Measurements from ENCODE around the gene CCDC107.
A peak's percentile ranks its signal among the peaks of the same experiment; 100 is the strongest.

Gene CCDC107

DNA sequence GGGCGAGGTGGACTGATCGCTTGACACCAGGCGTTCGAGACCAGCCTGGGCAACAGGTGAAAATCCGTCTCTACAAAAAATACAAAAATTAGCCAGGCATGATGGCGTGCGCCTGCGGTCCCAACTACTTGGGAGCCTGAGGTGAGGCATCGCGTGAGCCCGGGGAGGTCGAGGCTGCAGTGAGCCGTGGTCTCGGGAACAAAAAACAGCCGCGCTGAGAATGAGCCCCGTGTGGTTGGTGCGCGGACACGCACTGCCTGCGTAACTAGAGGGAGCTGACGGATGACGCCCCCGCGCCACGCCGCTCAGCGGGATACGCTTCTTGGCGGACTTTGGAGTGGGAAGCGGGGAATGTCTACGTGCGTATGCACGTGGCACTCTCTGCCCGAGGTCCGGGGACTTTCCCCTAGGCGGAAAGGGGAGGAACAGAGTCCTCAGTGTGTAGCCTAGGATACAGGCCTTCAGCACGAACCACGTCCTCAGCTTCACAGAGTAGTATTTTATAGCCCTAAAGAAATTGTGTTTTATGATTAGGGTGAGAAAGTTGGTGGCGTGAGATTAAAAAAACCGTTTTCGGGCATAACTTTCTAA, 451 bp upstream of the CCDC107 start, which contains the start of gene RMRP:
Gene RMRP (minus strand): TSS at position 474 of the 591 bp plus-strand sequence.
- Histone ChIP-seq H3K4me3 (ENCODE audit: low read depth in 1 of 5, low read length in 5 of 5) (peak within 1 kb of the TSS; percentile 85 to 97 (median 92)), H3K27ac (ENCODE audit: low read depth, low read length) (peak within 1 kb of the TSS; percentile 95), H3K9ac (ENCODE audit: low read length in 5 of 5) (peak within 1 kb of the TSS; percentile 93 to 100 (median 98)), H3K4me1 (ENCODE audit: control insufficient read depth in 5 of 5, insufficient read depth in 5 of 5, low read length in 5 of 5) (peaks cover 17 to 46% (median 39%) of the 10 kb centered on the region in 5 donors), H3K9me3 (ENCODE audit: control insufficient read depth in 5 of 5, low read length in 5 of 5) (no peaks in the 10 kb centered on the region), H3K36me3 (ENCODE audit: control insufficient read depth in 5 of 5, insufficient read depth in 5 of 5, low read length in 5 of 5) (peaks cover 0 to 20% (median 11%) of the 10 kb centered on the region in 5 donors), H3K27me3 (ENCODE audit: control insufficient read depth in 5 of 5, insufficient read depth in 4 of 5, low read length in 5 of 5) (no peaks in the 10 kb centered on the region)

- Histone ChIP-seq H3K4me3 (ENCODE audit: low read depth in 1 of 5, low read length in 5 of 5) (peak overlapping the region; percentile 85 to 97 (median 92)), H3K9me3 (ENCODE audit: control insufficient read depth in 5 of 5, low read length in 5 of 5) (no peaks in the 10 kb centered on the region), H3K27ac (ENCODE audit: low read depth, low read length) (peak overlapping the region; percentile 95), H3K36me3 (ENCODE audit: control insufficient read depth in 5 of 5, insufficient read depth in 5 of 5, low read length in 5 of 5) (peaks cover 0 to 20% (median 11%) of the 10 kb centered on the region in 5 donors), H3K9ac (ENCODE audit: low read length in 5 of 5) (peak overlapping the region; percentile 93 to 100 (median 98)), H3K27me3 (ENCODE audit: control insufficient read depth in 5 of 5, insufficient read depth in 4 of 5, low read length in 5 of 5) (no peaks in the 10 kb centered on the region), H3K4me1 (ENCODE audit: control insufficient read depth in 5 of 5, insufficient read depth in 5 of 5, low read length in 5 of 5) (peaks cover 17 to 46% (median 35%) of the 10 kb centered on the region in 5 donors)
These were observed 802 bp downstream of the CCDC107 start for GRCh38 chr9:35658968-35659220.

- Histone ChIP-seq H3K9me3 (ENCODE audit: control insufficient read depth in 5 of 5, low read length in 5 of 5) (no peaks in the 10 kb centered on the region), H3K4me1 (ENCODE audit: control insufficient read depth in 5 of 5, insufficient read depth in 5 of 5, low read length in 5 of 5) (peaks cover 17 to 46% (median 35%) of the 10 kb centered on the region in 5 donors), H3K4me3 (ENCODE audit: low read depth in 1 of 5, low read length in 5 of 5) (peak overlapping the region; percentile 85 to 97 (median 92)), H3K36me3 (ENCODE audit: control insufficient read depth in 5 of 5, insufficient read depth in 5 of 5, low read length in 5 of 5) (peaks cover 0 to 20% (median 11%) of the 10 kb centered on the region in 5 donors), H3K9ac (ENCODE audit: low read length in 5 of 5) (peak overlapping the region; percentile 93 to 100 (median 98)), H3K27ac (ENCODE audit: low read depth, low read length) (peak overlapping the region; percentile 95), H3K27me3 (ENCODE audit: control insufficient read depth in 5 of 5, insufficient read depth in 4 of 5, low read length in 5 of 5) (no peaks in the 10 kb centered on the region)
These were observed 1.2 kb downstream of the CCDC107 start for GRCh38 chr9:35659340-35659739.

GRCh38 chr9:35660966-35661415, 2.9 kb downstream of the CCDC107 start:
- peak overlapping the region in 3 of 5 donors; percentile 43 to 94 (median 51) for H3K9ac ChIP-seq (ENCODE audit: low read length in 5 of 5)
- H3K9me3 ChIP-seq (ENCODE audit: control insufficient read depth in 5 of 5, low read length in 5 of 5): no peaks in the 10 kb centered on the region
- H3K27me3 ChIP-seq (ENCODE audit: control insufficient read depth in 5 of 5, insufficient read depth in 4 of 5, low read length in 5 of 5): no peaks in the 10 kb centered on the region
- peaks cover 17 to 59% (median 48%) of the 10 kb centered on the region in 5 donors for H3K4me1 ChIP-seq (ENCODE audit: control insufficient read depth in 5 of 5, insufficient read depth in 5 of 5, low read length in 5 of 5)
- H3K27ac ChIP-seq (ENCODE audit: low read depth, low read length): peak overlapping the region; percentile 95
- peaks cover 0 to 20% (median 11%) of the 10 kb centered on the region in 5 donors for H3K36me3 ChIP-seq (ENCODE audit: control insufficient read depth in 5 of 5, insufficient read depth in 5 of 5, low read length in 5 of 5)
- peak overlapping the region in 1 of 5 donors; percentile 25 for H3K4me3 ChIP-seq (ENCODE audit: low read depth in 1 of 5, low read length in 5 of 5)

DNA sequence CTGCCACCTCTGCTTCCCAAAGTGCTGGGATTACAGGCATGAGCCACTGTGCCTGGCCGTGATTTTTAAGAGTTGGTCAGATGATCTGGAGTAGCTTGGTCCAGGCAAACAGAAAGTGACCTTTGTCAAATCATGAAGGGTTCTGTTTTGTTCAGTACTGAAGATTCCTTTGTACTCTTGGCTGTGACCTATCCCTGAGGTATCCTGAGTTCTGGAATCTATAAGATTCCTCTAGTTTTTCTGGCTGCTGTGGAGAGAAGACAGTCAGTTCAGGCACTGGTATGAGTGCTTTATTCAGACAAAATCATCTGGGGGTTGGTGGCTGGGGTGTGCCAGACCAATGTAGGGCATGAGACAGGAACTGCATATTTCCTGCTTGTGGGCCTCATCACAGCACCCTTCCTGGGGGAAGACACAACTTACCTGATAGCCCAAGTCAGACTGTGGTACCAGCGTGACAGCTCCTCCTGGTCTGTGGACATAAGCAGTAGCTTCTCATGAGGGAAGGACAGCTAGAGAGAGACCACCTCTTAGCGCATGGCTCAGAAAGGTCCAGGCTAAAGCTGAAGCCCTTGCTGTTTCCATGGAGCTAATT, 3.8 kb downstream of the CCDC107 start:
- peaks cover 16 to 58% (median 51%) of the 10 kb centered on the region in 5 donors for H3K4me1 ChIP-seq (ENCODE audit: control insufficient read depth in 5 of 5, insufficient read depth in 5 of 5, low read length in 5 of 5)

GRCh38 chr9:35662437-35662836, 4.3 kb downstream of the CCDC107 start:
- H3K27ac ChIP-seq (ENCODE audit: low read depth, low read length): no peak overlapping the region
- H3K27me3 ChIP-seq (ENCODE audit: control insufficient read depth in 5 of 5, insufficient read depth in 4 of 5, low read length in 5 of 5): no peaks in the 10 kb centered on the region
- H3K36me3 ChIP-seq (ENCODE audit: control insufficient read depth in 5 of 5, insufficient read depth in 5 of 5, low read length in 5 of 5): peaks cover 0 to 20% (median 11%) of the 10 kb centered on the region in 5 donors
- no peaks in the 10 kb centered on the region for H3K9me3 ChIP-seq (ENCODE audit: control insufficient read depth in 5 of 5, low read length in 5 of 5)
- no peak overlapping the region for H3K9ac ChIP-seq (ENCODE audit: low read length in 5 of 5)
- no peak overlapping the region for H3K4me3 ChIP-seq (ENCODE audit: low read depth in 1 of 5, low read length in 5 of 5)
- peaks cover 14 to 53% (median 46%) of the 10 kb centered on the region in 5 donors for H3K4me1 ChIP-seq (ENCODE audit: control insufficient read depth in 5 of 5, insufficient read depth in 5 of 5, low read length in 5 of 5)

More for the DNA sequence above, 3.8 kb downstream of the CCDC107 start:
- Histone ChIP-seq H3K4me3 (ENCODE audit: low read depth in 1 of 5, low read length in 5 of 5) (no peak overlapping the region), H3K36me3 (ENCODE audit: control insufficient read depth in 5 of 5, insufficient read depth in 5 of 5, low read length in 5 of 5) (peaks cover 0 to 20% (median 11%) of the 10 kb centered on the region in 5 donors), H3K9ac (ENCODE audit: low read length in 5 of 5) (peak overlapping the region in 2 of 5 donors; percentile 2 to 43), H3K27ac (ENCODE audit: low read depth, low read length) (peak overlapping the region; percentile 95), H3K27me3 (ENCODE audit: control insufficient read depth in 5 of 5, insufficient read depth in 4 of 5, low read length in 5 of 5) (no peaks in the 10 kb centered on the region), H3K9me3 (ENCODE audit: control insufficient read depth in 5 of 5, low read length in 5 of 5) (no peaks in the 10 kb centered on the region)

GRCh38 chr9:35664531-35665470, 6.7 kb downstream of the CCDC107 start, which contains the start of gene ARHGEF39:
TSS of gene ARHGEF39 (minus strand) at chr9:35665195. CDS start at chr9:35665169, 26 bp downstream.
- Histone ChIP-seq H3K4me1 (ENCODE audit: control insufficient read depth in 5 of 5, insufficient read depth in 5 of 5, low read length in 5 of 5) (peaks cover 2 to 38% (median 34%) of the 10 kb centered on the region in 5 donors), H3K9ac (ENCODE audit: low read length in 5 of 5) (peak within 1 kb of the TSS in 4 of 5 donors; percentile 65 to 80 (median 66)), H3K27me3 (ENCODE audit: control insufficient read depth in 5 of 5, insufficient read depth in 4 of 5, low read length in 5 of 5) (no peaks in the 10 kb centered on the region), H3K27ac (ENCODE audit: low read depth, low read length) (no peak within 1 kb of the TSS), H3K9me3 (ENCODE audit: control insufficient read depth in 5 of 5, low read length in 5 of 5) (no peaks in the 10 kb centered on the region), H3K4me3 (ENCODE audit: low read depth in 1 of 5, low read length in 5 of 5) (peak within 1 kb of the TSS; percentile 67 to 77 (median 68)), H3K36me3 (ENCODE audit: control insufficient read depth in 5 of 5, insufficient read depth in 5 of 5, low read length in 5 of 5) (peaks cover 0 to 20% (median 11%) of the 10 kb centered on the region in 5 donors)

DNA sequence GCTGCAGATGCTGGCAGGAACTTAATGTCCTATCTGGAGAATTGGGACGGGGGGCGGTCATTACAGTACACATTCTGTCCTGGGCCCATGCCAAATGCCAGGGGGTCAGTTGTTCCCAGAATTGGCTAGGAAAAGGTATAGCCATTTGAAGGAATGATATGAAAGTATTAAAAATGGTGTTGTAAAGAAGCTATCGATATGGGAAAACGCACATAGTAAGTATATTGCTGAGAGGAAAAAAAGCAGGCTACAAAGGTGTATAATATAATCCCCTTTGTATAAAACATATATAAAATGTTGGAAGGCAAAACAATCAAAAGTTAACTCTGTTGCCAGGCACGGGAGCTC, 7.4 kb downstream of the CCDC107 start:
- H3K4me1 ChIP-seq (ENCODE audit: control insufficient read depth in 5 of 5, insufficient read depth in 5 of 5, low read length in 5 of 5): peaks cover 0 to 32% (median 29%) of the 10 kb centered on the region in 5 donors
- peak overlapping the region; percentile 67 to 77 (median 68) for H3K4me3 ChIP-seq (ENCODE audit: low read depth in 1 of 5, low read length in 5 of 5)
- no peaks in the 10 kb centered on the region for H3K9me3 ChIP-seq (ENCODE audit: control insufficient read depth in 5 of 5, low read length in 5 of 5)
- peak overlapping the region in 4 of 5 donors; percentile 65 to 80 (median 66) for H3K9ac ChIP-seq (ENCODE audit: low read length in 5 of 5)
- no peaks in the 10 kb centered on the region for H3K27me3 ChIP-seq (ENCODE audit: control insufficient read depth in 5 of 5, insufficient read depth in 4 of 5, low read length in 5 of 5)
- no peak overlapping the region for H3K27ac ChIP-seq (ENCODE audit: low read depth, low read length)
- peaks cover 0 to 14% (median 7%) of the 10 kb centered on the region in 5 donors for H3K36me3 ChIP-seq (ENCODE audit: control insufficient read depth in 5 of 5, insufficient read depth in 5 of 5, low read length in 5 of 5)

- H3K9ac ChIP-seq (ENCODE audit: low read length in 5 of 5): no peak overlapping the region
- peaks cover 0 to 26% (median 23%) of the 10 kb centered on the region in 5 donors for H3K4me1 ChIP-seq (ENCODE audit: control insufficient read depth in 5 of 5, insufficient read depth in 5 of 5, low read length in 5 of 5)
- H3K9me3 ChIP-seq (ENCODE audit: control insufficient read depth in 5 of 5, low read length in 5 of 5): no peaks in the 10 kb centered on the region
- peaks cover 0 to 8% (median 1%) of the 10 kb centered on the region in 5 donors for H3K36me3 ChIP-seq (ENCODE audit: control insufficient read depth in 5 of 5, insufficient read depth in 5 of 5, low read length in 5 of 5)
- H3K4me3 ChIP-seq (ENCODE audit: low read depth in 1 of 5, low read length in 5 of 5): no peak overlapping the region
- H3K27me3 ChIP-seq (ENCODE audit: control insufficient read depth in 5 of 5, insufficient read depth in 4 of 5, low read length in 5 of 5): no peaks in the 10 kb centered on the region
- H3K27ac ChIP-seq (ENCODE audit: low read depth, low read length): no peak overlapping the region
These were observed 8.0 kb downstream of the CCDC107 start for GRCh38 chr9:35666045-35666444.
